ENCODE measurements around the gene PDXP. TPM values are rescaled to one million over a fixed set of nuclear protein-coding genes. Genes with fewer than 3 reads are reported as not detected.
A peak's percentile ranks its signal among the peaks of the same experiment; 100 is the strongest.

The PDXP gene
- total and polyA plus RNA-seq, 7 donors: 7.5 to 51.1 (median 12.8) TPM

GRCh38 chr22:37616201-37617083 is 42.1 kb upstream of the PDXP start:
- intact Hi-C loops (cut with DNase I): no loop called here
- H3K4me3 ChIP-seq: no peak overlapping the region
- peaks cover 0 to 22% (median 16%) of the 10 kb centered on the region in 4 donors for H3K4me1 ChIP-seq
- no peak for TF ChIP-seq POLR2A (IDR thresholded peaks at IDR 0.05)
- no peak for TF ChIP-seq EP300 (IDR thresholded peaks at IDR 0.05)
- TF ChIP-seq POLR2AphosphoS5 (IDR thresholded peaks at IDR 0.05): no peak
- no peaks in the 10 kb centered on the region for H3K27me3 ChIP-seq
- no peaks in the 10 kb centered on the region for H3K9me3 ChIP-seq
- no peak for DNase-seq
- peaks cover 6 to 68% (median 19%) of the 10 kb centered on the region in 4 donors for H3K36me3 ChIP-seq
- H3K27ac ChIP-seq: no peak overlapping the region
- WGBS, 2 donors: 93% methylated on average over 27 of the region's 27 CpGs

GRCh38 chr22:37617431-37617830 is 41.1 kb upstream of the PDXP start:
- peaks cover 0 to 19% (median 15%) of the 10 kb centered on the region in 4 donors for H3K4me1 ChIP-seq
- H3K4me3 ChIP-seq: no peak overlapping the region
- H3K27me3 ChIP-seq: no peaks in the 10 kb centered on the region
- H3K27ac ChIP-seq: no peak overlapping the region
- peaks cover 6 to 78% (median 22%) of the 10 kb centered on the region in 4 donors for H3K36me3 ChIP-seq
- no peak for DNase-seq
- no peaks in the 10 kb centered on the region for H3K9me3 ChIP-seq
- intact Hi-C loops (cut with DNase I): no loop called here
- 94% methylated on average over 1 of the region's 1 CpG for WGBS, 2 donors
- TF ChIP-seq POLR2AphosphoS5 (IDR thresholded peaks at IDR 0.05) (no peak), EP300 (IDR thresholded peaks at IDR 0.05) (no peak), POLR2A (IDR thresholded peaks at IDR 0.05) (no peak), CTCF (IDR thresholded peaks at IDR 0.05) (no peak)

DNA sequence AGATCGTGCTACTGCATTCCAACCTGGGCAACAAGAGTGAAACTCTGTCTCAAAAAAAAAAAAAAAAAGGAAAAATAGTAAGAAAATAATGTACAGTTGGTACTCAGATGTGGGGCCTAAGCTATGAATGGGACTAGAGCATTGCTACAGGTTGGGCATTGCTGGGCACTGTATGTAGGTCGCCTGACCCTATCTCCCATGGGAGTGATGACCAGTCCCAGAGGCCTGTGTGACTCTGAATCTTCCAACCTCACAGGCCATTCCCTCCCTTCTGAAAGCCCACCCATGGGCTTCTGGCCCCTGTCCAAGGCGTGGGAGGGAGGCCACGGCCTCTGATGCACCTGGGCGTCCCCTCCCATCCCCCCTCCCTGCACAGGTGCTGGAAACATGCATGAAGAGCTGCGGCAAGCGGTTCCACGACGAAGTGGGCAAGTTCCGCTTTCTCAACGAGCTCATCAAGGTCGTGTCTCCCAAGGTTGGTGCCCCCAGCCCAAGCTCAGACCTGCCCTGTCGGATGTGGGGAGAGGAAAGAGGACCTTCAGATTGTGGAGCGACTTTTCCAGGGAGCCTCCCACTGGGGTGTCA is 40.4 kb upstream of the PDXP start:
- WGBS, 2 donors: 88% methylated on average over 14 of the region's 14 CpGs
- DNase-seq: peak; percentile 67
- Histone ChIP-seq H3K4me3 (no peak overlapping the region), H3K9me3 (no peaks in the 10 kb centered on the region), H3K4me1 (peaks cover 0 to 14% (median 11%) of the 10 kb centered on the region in 4 donors), H3K27me3 (no peaks in the 10 kb centered on the region), H3K36me3 (peaks cover 6 to 85% (median 22%) of the 10 kb centered on the region in 4 donors), H3K27ac (no peak overlapping the region)
- TF ChIP-seq EP300 (IDR thresholded peaks at IDR 0.05) (no peak), POLR2A (IDR thresholded peaks at IDR 0.05) (no peak), CTCF (IDR thresholded peaks at IDR 0.05) (no peak), POLR2AphosphoS5 (IDR thresholded peaks at IDR 0.05) (no peak)
- intact Hi-C loops (cut with DNase I): no loop called here

- DNase-seq: no peak
- H3K36me3 ChIP-seq: peaks cover 6 to 87% (median 22%) of the 10 kb centered on the region in 4 donors
These were observed 39.8 kb upstream of the PDXP start for GRCh38 chr22:37618674-37619073.

More at GRCh38 chr22:37618674-37619073, 39.8 kb upstream of the PDXP start:
- Histone ChIP-seq H3K9me3 (no peaks in the 10 kb centered on the region), H3K27ac (no peak overlapping the region), H3K4me1 (peaks cover 0 to 14% (median 10%) of the 10 kb centered on the region in 4 donors), H3K4me3 (no peak overlapping the region), H3K27me3 (no peaks in the 10 kb centered on the region)
- intact Hi-C loops (cut with DNase I): no loop called here
- TF ChIP-seq CTCF (IDR thresholded peaks at IDR 0.05) (no peak), POLR2AphosphoS5 (IDR thresholded peaks at IDR 0.05) (no peak), EP300 (IDR thresholded peaks at IDR 0.05) (no peak)
- 88 to 92% methylated on average over 6 of the region's 6 CpGs for WGBS, 2 donors

Measured in sigmoid colon (tissue), 7 donors.